OCI-LY1 (cell line): ENCODE results near the gene TMEM132C.

Source experiments
- H2AFZ ChIP-seq: fragments of 200-600 bp; sonication (generic), shearing (Covaris generic); 2 replicates; pipeline ENCODE4 v1.6.0; 2014; ENCODE audit warnings: antibody characterized with exemption, mild to moderate bottlenecking, low read length
- H3F3A ChIP-seq: fragments of 200-600 bp; sonication (generic), shearing (Covaris generic); 2 replicates; pipeline ENCODE4 v1.6.0; 2014; ENCODE audit warnings: mild to moderate bottlenecking, antibody characterized with exemption, low read length, moderate library complexity; ENCODE audit not compliant: insufficient read depth
- H3K27ac ChIP-seq: fragments of 200-600 bp; sonication (generic); 2 replicates; pipeline ENCODE4 v1.5.1; 2014; ENCODE audit warnings: low read length, mixed run types, mild to moderate bottlenecking, low read depth; ENCODE audit not compliant: poor library complexity, severe bottlenecking
- H3K27me3 ChIP-seq: fragments of 200-600 bp; sonication (generic); 2 replicates; pipeline ENCODE4 v1.6.0; 2014; ENCODE audit warnings: antibody characterized with exemption, mild to moderate bottlenecking, low read length, moderate library complexity; ENCODE audit not compliant: insufficient read depth
- H3K36me3 ChIP-seq: fragments of 200-600 bp; sonication (generic); 2 replicates; pipeline ENCODE4 v1.6.1; 2014; ENCODE audit warnings: mild to moderate bottlenecking, antibody characterized with exemption, low read length, moderate library complexity, mixed read lengths; ENCODE audit not compliant: insufficient read depth
- H3K4me1 ChIP-seq: fragments of 200-600 bp; sonication (generic); 2 replicates; pipeline ENCODE4 v1.5.1; 2014; ENCODE audit warnings: mild to moderate bottlenecking, low read length, moderate library complexity; ENCODE audit not compliant: insufficient read depth, severe bottlenecking
- H3K4me2 ChIP-seq: fragments of 200-600 bp; sonication (generic), shearing (Covaris generic); 2 replicates; pipeline ENCODE4 v1.6.1; 2014; ENCODE audit warnings: low read length
- H3K4me3 ChIP-seq: fragments of 200-600 bp; sonication (generic); 2 replicates; pipeline ENCODE4 v1.5.1; 2014; ENCODE audit warnings: low read length, low read depth, mild to moderate bottlenecking, mixed read lengths; ENCODE audit not compliant: poor library complexity, severe bottlenecking
- H3K79me2 ChIP-seq: fragments of 200-600 bp; shearing (Covaris generic); 2 replicates; pipeline ENCODE4 v1.6.1; 2016; ENCODE audit warnings: mixed run types, low read length, mixed read lengths; ENCODE audit not compliant: insufficient read depth
- H3K9ac ChIP-seq: fragments of 200-600 bp; sonication (generic), shearing (Covaris generic); 2 replicates; pipeline ENCODE4 v1.6.1; 2014; ENCODE audit warnings: mild to moderate bottlenecking, low read length, mixed read lengths
- H3K9me2 ChIP-seq: fragments of 200-600 bp; sonication (generic), shearing (Covaris generic); 2 replicates; pipeline ENCODE4 v1.6.1; 2014; ENCODE audit warnings: low read depth, mild to moderate bottlenecking, low read length, mixed read lengths
- H3K9me3 ChIP-seq: fragments of 200-600 bp; shearing (Covaris generic); 2 replicates; pipeline ENCODE4 v1.6.1; 2014; ENCODE audit warnings: low read length, mixed read lengths
- H4K20me1 ChIP-seq: fragments of 200-600 bp; sonication (generic), shearing (Covaris generic); 2 replicates; pipeline ENCODE4 v1.6.0; 2016; ENCODE audit warnings: mild to moderate bottlenecking, low read length; ENCODE audit not compliant: insufficient read depth
- CTCF ChIP-seq: fragments of 200-600 bp; sonication (generic), shearing (Covaris generic); IDR thresholded peaks from 2 replicates; pipeline ENCODE4 v1.5.1; 2017; ENCODE audit warnings: mild to moderate bottlenecking, antibody characterized with exemption, low read length, moderate library complexity, mixed read lengths
- EZH2 ChIP-seq: fragments of 200-600 bp; sonication (generic), shearing (Covaris generic); IDR thresholded peaks from 2 replicates; pipeline ENCODE4 v1.8.0; 2017; ENCODE audit warnings: borderline replicate concordance, mixed run types, mild to moderate bottlenecking, antibody characterized with exemption, low read length, moderate library complexity, mixed read lengths

TMEM132C gene

GRCh38 chr12:128685903-128686475, 419.0 kb downstream of the TMEM132C start:
- no peaks in the 10 kb centered on the region for H3K27me3 ChIP-seq
- H3F3A ChIP-seq, result no peaks in the 10 kb centered on the region
- no peaks in the 10 kb centered on the region for H3K36me3 ChIP-seq
- no peak overlapping the region for H3K9ac ChIP-seq
- H3K27ac ChIP-seq, result no peak overlapping the region
- no peak overlapping the region for H2AFZ ChIP-seq
- no peaks in the 10 kb centered on the region for H4K20me1 ChIP-seq
- H3K4me3 ChIP-seq, result no peak overlapping the region
- H3K4me1 ChIP-seq, result no peaks in the 10 kb centered on the region
- no peaks in the 10 kb centered on the region for H3K79me2 ChIP-seq
- H3K9me3 ChIP-seq, result no peaks in the 10 kb centered on the region
- H3K9me2 ChIP-seq, result no peaks in the 10 kb centered on the region
- TF ChIP-seq CTCF, result no peak
- TF ChIP-seq EZH2, result no peak
- H3K4me2 ChIP-seq, result no peak overlapping the region

GRCh38 chr12:128687851-128688250, 420.9 kb downstream of the TMEM132C start:
- Histone ChIP-seq H3K4me1 (no peaks in the 10 kb centered on the region), H3K9me3 (no peaks in the 10 kb centered on the region), H3K36me3 (no peaks in the 10 kb centered on the region), H3K4me3 (no peak overlapping the region), H3F3A (no peaks in the 10 kb centered on the region), H3K79me2 (no peaks in the 10 kb centered on the region), H2AFZ (no peak overlapping the region), H3K27me3 (no peaks in the 10 kb centered on the region), H3K4me2 (no peak overlapping the region), H3K9ac (no peak overlapping the region), H4K20me1 (no peaks in the 10 kb centered on the region), H3K27ac (no peak overlapping the region), H3K9me2 (no peaks in the 10 kb centered on the region)
- TF ChIP-seq CTCF (no peak), EZH2 (no peak)

- Histone ChIP-seq H3K36me3 (no peaks in the 10 kb centered on the region), H2AFZ (no peak overlapping the region), H3K9me3 (no peaks in the 10 kb centered on the region), H3K27me3 (no peaks in the 10 kb centered on the region), H3F3A (no peaks in the 10 kb centered on the region), H3K9ac (no peak overlapping the region), H3K79me2 (no peaks in the 10 kb centered on the region), H3K27ac (no peak overlapping the region), H3K9me2 (no peaks in the 10 kb centered on the region), H3K4me3 (no peak overlapping the region), H3K4me1 (no peaks in the 10 kb centered on the region), H4K20me1 (no peaks in the 10 kb centered on the region), H3K4me2 (no peak overlapping the region)
- TF ChIP-seq CTCF (no peak), EZH2 (no peak)
These were observed 423.7 kb downstream of the TMEM132C start for GRCh38 chr12:128690641-128691040.
